ENCODE data around the gene RNF2.

Gene RNF2

DNA sequence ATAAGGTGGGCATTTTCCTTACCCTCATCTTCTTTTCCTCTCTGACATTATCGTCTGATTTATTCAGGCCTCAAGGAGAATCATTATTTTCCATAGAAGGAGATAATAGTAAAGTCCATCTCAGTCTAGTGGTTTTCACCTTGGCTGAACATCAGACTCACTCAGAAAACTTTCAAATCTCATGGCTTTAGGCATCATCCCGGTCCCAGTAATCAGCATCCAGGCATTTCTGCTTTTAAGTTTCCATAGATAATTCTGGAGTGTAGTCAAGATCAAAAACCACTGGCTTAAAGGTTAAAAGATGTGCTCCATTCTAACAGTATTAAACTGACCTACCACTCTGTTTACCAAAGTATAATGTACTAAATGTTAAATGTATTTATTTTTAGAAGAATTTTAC, 49.4 kb downstream of the RNF2 start:
- DNase-seq (ENCODE audit: low read depth in 2 of 2), result no peak

DNA sequence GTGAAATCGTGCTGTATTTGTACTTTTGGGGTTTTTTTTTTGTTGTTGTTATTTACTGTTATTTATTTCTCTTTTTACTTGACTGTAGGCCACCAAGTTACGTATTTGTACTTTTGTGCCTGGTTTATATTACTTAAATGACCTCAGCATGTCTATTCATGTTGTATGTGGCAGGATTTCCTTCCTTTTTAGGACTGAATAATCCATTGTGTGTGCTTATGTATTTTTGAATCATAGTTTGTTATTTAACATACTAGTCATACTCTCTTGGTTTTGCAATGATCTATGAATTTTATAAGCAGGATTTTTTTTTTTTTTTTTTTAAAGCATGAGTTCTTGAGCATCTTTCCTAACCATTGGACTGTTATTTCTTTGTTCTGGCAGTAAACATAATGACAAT, 51.2 kb downstream of the RNF2 start:
- no peak for DNase-seq (ENCODE audit: low read depth in 2 of 2)

DNA sequence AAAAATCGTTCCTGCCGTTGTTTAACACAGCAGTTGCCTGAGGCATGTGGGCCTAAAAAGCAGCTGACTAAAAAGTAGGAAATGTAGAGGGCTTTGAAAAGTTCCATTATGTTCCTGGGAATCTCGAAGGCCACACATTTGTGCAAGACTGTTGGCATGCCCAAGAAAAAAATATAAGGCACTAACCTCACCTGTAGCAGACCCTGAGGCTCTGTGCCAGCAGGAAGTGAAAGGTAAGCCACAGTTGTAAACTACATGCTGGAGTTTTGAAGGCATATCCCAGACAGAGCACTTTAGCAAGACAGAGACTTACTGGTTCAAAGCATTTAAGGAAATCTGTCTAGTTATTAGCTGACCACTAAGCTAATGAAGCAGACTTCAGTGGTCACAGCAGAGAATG, 58.7 kb downstream of the RNF2 start:
- DNase-seq (ENCODE audit: low read depth in 2 of 2), result no peak

DNA sequence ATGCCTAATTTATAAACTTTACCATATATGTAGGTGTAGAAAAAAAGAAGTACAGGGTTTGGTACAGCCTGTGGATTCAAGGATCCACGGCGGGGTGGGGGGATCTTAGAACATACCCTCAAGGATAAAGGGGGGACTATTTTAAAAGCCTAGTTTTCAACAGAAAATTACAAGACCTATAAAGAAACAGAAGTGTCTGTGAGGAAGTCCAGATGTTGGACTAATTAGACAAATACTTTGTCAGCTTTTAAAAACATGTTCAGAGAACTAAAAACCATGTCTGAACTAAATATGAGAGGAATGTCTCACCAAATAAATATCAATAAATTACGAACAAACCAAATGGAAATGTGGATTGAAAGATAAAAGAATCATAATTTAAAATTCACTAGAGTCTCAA, 59.8 kb downstream of the RNF2 start:
- no peak for DNase-seq (ENCODE audit: low read depth in 2 of 2)

DNA sequence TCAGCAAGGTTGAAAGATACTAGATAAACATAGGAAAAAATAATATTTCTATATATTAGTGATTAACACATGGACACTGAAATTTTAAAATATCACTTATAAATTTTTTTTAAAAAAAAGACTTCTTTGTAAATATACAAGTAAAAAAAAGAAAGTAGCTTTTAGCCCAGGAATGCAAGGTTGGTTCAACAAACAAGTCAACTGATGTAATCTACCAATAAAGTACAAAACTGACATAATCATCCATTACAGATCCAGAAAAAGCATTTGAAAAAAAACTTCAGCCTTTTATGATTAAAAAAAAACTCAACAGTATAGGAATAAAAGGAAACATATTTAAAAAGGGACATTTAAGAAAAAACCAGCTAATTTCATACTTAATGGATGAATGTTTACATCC, 63.0 kb downstream of the RNF2 start:
- no peak for DNase-seq (ENCODE audit: low read depth in 2 of 2)

DNA sequence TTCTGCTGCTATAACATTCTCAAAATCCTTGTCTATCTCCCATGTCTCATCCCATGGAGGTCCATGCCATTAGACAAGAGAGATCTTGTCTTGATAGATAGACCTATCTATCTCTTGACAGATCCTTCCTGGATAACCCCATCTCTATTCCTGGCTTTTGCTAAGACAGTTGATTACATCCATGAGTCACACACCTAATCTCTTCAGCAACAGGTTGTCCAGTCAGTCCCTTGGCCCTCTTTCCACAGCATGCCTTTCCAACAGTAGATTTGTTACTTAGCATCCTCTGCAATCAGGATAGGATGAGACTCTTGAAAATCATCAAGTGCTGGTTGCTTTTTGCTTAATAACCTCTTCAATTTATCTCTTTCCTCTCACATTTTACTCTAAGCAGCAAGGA, 64.8 kb downstream of the RNF2 start:
- DNase-seq (ENCODE audit: low read depth in 2 of 2), result no peak

DNA sequence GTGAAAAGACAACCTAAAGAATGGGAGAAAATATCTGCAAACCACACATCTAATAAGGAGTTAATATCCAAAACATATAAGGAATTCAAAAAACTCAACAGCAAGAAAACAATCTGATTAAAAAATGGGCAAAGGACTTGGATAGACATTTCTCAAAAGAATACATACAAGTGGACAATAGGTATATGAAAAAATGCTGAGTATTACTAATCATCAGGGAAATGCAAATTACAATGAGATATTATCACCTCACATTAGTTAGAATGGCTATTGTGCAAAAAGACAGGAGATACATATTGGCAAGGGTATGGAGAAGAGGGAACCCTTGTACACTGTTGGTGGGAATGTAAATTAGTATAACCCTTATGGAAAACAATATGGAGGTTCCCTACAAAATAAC, 66.5 kb downstream of the RNF2 start:
- DNase-seq (ENCODE audit: low read depth in 2 of 2), result no peak

DNA sequence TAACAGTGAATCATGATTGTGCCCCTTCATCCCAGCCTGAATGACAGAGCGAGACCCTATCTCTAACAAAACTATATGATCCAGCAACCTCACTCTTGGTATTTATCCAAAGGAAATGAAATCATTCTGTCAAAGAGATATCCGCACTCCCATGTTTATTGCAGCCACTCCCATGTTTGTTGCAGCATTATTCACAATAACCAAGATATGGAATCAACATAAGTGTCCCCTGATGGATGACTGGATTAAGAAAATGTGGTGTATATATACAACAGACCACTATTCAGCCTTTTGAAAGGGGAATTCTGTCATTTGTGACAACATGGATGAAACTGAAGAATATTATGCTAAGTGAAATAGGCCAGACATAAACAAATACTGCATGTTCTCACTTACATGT, 67.0 kb downstream of the RNF2 start:
- no peak for DNase-seq (ENCODE audit: low read depth in 2 of 2)

DNA sequence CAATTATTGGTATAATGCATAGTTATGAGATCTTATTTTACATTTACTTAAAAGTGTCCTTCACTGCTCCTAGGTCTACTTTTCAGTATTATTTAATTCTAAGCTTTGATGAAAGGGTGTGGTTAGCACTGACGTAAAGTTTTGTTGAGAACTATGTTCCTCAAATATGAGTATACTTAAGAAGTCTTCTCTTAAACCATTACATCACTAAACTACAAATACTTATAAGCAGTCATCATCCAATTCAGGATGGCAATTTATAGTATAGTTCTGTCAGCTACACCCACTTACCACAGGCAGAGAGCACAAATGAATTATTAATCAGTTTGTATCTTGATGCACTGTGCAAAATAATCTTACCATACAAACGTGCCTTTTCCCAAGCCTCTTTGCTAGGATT, 84.3 kb downstream of the RNF2 start:
- no peak for DNase-seq (ENCODE audit: low read depth in 2 of 2)

DNA sequence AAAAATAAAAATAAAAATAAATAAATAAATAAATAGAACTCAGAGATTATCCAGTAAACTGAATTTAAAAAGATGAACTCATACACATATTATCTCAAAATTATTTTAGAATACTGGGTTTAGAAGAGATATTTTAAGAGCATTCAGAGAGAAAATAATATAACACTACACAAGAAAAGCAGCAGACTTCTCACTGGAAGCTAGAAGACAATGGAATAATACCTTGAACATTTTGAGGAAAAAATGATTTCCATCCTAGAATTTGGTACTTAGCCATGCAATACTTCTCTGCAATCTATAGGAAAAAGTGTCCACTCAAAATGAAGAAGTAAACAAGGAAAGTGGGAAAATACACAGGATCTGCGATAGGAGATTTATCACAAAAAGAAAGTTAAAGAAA, 87.2 kb downstream of the RNF2 start:
- no peak for DNase-seq (ENCODE audit: low read depth in 2 of 2)

DNA sequence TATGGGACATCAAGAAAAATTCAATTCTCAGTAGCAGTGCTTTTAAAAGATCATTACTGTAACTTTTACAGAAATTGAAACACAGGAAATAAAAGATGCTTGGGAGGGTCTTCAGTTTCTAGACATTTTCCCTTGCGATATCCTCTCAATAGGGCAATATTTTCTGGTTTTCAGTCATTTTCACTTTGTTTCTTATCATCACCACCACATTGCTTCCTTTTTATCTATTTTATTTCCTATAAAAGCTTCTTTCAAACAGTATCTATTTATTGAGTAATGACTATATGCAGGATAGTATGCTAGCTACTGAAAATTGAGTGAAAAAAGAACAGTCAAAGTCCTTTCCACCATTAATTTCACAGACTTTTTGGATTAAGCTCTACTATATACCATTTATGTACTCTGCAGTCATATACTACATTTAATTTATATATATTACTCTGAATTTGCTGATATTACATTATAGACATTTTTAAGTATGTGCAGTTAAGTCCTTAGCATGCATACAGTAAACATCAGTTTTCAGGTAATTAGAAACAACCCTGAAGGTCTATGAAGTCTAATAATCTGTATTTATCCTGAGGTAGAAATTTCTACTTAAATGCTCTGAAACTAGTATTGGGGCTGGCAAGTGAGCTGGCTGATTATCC, 92.7 kb downstream of the RNF2 start:
- no peak for DNase-seq (ENCODE audit: low read depth in 2 of 2)

DNA sequence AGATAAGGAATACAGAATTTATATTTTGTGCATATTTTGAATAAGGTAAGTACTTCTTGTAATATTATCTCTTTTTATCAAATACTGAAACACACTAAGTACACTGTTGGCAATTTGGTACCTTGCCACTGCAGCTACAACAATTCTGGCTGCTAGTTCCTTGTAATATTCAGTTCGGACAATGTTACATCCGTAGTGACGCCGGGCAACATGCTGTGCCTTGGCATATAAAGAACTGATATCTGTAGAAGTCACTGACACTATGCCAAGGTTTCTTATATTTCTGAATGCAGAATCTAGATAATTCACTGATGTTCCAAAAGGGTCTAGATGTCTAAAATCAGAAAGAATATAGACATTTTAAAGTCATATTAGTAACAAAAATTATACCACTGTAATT, 93.9 kb downstream of the RNF2 start:
- DNase-seq (ENCODE audit: low read depth in 2 of 2), result no peak

DNA sequence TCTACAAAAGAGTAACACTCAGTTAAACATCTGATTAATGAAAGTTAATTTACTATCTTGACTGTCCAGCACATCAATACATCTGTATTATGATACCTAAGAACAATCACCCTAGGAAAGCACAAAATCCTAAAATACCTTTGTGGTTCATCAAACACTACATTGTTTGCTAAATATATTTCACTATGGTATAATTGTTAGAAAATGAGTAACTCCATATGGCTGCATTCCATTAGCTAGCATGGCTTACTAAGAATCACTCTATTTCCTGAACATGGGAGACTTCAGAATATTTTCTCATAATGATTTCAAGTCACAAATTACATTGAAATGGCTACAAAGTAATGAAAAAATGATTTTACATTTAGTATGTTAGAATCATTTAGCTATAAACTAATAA, 98.9 kb downstream of the RNF2 start:
- DNase-seq (ENCODE audit: low read depth in 2 of 2), result no peak

DNA sequence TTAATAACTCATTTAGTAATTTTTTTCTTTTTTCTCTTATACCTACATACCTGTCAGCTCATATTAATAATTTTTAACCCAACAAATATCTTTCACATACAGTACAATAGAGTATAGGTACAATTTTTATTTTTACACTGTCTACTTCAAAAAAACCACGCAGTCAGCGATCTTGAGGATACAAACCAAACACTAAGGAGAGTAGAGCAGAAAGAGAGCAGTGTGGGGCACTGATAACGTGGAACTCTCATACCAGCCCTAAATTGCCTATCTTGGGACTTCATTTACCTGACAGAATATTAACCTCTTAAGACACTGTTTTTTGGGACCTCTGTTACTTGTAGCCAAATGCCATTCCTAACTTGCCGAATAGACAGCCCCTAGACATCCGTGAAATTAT, 105.9 kb downstream of the RNF2 start:
- no peak for DNase-seq (ENCODE audit: low read depth in 2 of 2)

All from stimulated activated CD4-positive, alpha-beta T cell treated with anti-CD3 and anti-CD28 coated beads, Interleukin-12 subunit alpha, Interleukin-12 subunit beta, amount 100 ng/mL, for 24 hours (primary cell).